Stimulated activated CD4-positive, alpha-beta T cell treated with anti-CD3 and anti-CD28 coated beads, Interleukin-4, amount 100 ng/mL, for 4 hours (primary cell): ENCODE results near the gene COL4A2.

Experiments used
- DNase-seq, 2 experiments: peaks; one replicate each; pipeline ENCODE4 v3.0.0-alpha.2; 2020

COL4A2 gene

GRCh38 chr13:110341445-110342244, 34.6 kb downstream of the COL4A2 start:
- DNase-seq: no peak

GRCh38 chr13:110342474-110342873, 35.4 kb downstream of the COL4A2 start:
- no peak for DNase-seq

- DNase-seq: no peak
Measured at GRCh38 chr13:110343241-110343865, 36.3 kb downstream of the COL4A2 start.

GRCh38 chr13:110344320-110344719, 37.2 kb downstream of the COL4A2 start:
- DNase-seq: no peak

- DNase-seq: no peak
Measured at GRCh38 chr13:110345266-110345665, 38.2 kb downstream of the COL4A2 start.

- no peak for DNase-seq
Measured at GRCh38 chr13:110345701-110346100, 38.6 kb downstream of the COL4A2 start.

- DNase-seq: no peak
Measured at GRCh38 chr13:110346661-110347067, 39.6 kb downstream of the COL4A2 start.

- no peak for DNase-seq
Measured at GRCh38 chr13:110347088-110347487, 40.0 kb downstream of the COL4A2 start.

GRCh38 chr13:110347535-110348308, 40.6 kb downstream of the COL4A2 start:
- DNase-seq: no peak

GRCh38 chr13:110348309-110349105, 41.4 kb downstream of the COL4A2 start:
- no peak for DNase-seq

GRCh38 chr13:110349239-110349638, 42.2 kb downstream of the COL4A2 start:
- DNase-seq: no peak

- no peak for DNase-seq
Measured at GRCh38 chr13:110350049-110350448, 43.0 kb downstream of the COL4A2 start.

GRCh38 chr13:110350509-110350908, 43.4 kb downstream of the COL4A2 start:
- no peak for DNase-seq

GRCh38 chr13:110351636-110352420, 44.7 kb downstream of the COL4A2 start:
- no peak for DNase-seq

GRCh38 chr13:110352735-110353134, 45.7 kb downstream of the COL4A2 start:
- DNase-seq: no peak

GRCh38 chr13:110353339-110353977, 46.4 kb downstream of the COL4A2 start:
- no peak for DNase-seq

- no peak for DNase-seq
Measured at GRCh38 chr13:110354123-110354627, 47.1 kb downstream of the COL4A2 start.

- no peak for DNase-seq
Measured at GRCh38 chr13:110354715-110355473, 47.8 kb downstream of the COL4A2 start.

GRCh38 chr13:110356362-110356761, 49.3 kb downstream of the COL4A2 start:
- no peak for DNase-seq

- no peak for DNase-seq
Measured at GRCh38 chr13:110358381-110358780, 51.3 kb downstream of the COL4A2 start.
